ENCODE data around the gene TIMM44.
"Not testable (repeated sequence)": the region's sequence is repeated elsewhere in the genome, so short reads cannot be mapped to it uniquely, and the experiment has no call there.

- TF ChIP-seq CTCF (conservative IDR thresholded peaks at IDR 0.05); EZH2 (IDR thresholded peaks at IDR 0.05; ENCODE audit: low read depth): not testable (repeated sequence)
Measured at GRCh38 chr19:7893362-7894101, 49.9 kb downstream of the TIMM44 start.
